ENCODE measurements around the gene HOXC9. TPM values are rescaled to one million over a fixed set of nuclear protein-coding genes. Genes with fewer than 3 reads are reported as not detected.

Gene HOXC9
- total and polyA plus RNA-seq, 7 donors: 6.4 to 31.1 (median 11.3) TPM

- H3K4me1 ChIP-seq: peaks cover 5% of the 10 kb centered on the region
- no peaks in the 10 kb centered on the region for H3K36me3 ChIP-seq (ENCODE audit: insufficient read depth in 1 of 2, low read depth in 1 of 2)
- DNase-seq (no peak), ATAC-seq (no peak)
- no peak overlapping the region for H3K27ac ChIP-seq
- TF ChIP-seq CTCF (IDR thresholded peaks at IDR 0.05): no peak
- H3K4me3 ChIP-seq: no peak overlapping the region
- 72 to 96% (median 74%) methylated on average over 2 of the region's 2 CpGs for WGBS, 3 donors
- intact Hi-C loops (cut with DNase I): no loop called here
- H3K9me3 ChIP-seq: no peaks in the 10 kb centered on the region
- peaks cover 0 to 85% (median 38%) of the 10 kb centered on the region in 3 donors for H3K27me3 ChIP-seq (ENCODE audit: insufficient read depth in 3 of 3, low read length in 2 of 3)
Measured at GRCh38 chr12:53971686-53972085, 28.3 kb upstream of the HOXC9 start.

DNA sequence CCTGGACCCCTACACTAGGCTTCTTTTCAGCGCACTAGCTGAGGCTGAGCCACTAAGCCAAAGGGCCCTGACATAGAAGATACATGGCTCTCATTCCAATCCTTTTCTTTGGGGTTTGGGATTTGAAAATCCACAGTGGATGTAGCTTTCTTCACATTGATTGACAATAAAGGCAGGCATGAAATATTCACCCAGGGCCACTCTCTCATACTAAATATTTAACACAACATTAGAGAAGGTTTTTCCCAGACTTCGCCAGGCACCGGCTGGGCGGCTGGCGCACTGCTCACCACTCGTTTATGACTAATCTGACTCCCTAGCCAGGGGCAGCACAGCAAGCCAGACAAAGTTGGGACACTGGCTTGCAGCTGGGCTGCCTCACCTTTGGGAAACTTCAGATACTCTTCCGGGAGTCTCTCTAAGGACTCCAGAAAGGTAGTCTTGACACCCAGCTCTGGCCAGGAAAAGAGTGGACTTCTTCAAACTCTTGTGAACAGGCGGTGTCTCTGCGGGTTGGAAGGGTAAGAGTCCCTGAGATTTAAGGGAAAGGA lies 27.7 kb upstream of the HOXC9 start:
- peaks cover 5% of the 10 kb centered on the region for H3K4me1 ChIP-seq
- no peak overlapping the region for H3K27ac ChIP-seq
- peak in 1 of 2 donors; percentile 44 for DNase-seq
- peak in 1 of 4 donors; percentile 23 for ATAC-seq
- TF ChIP-seq CTCF (IDR thresholded peaks at IDR 0.05): no peak
- peaks cover 0 to 85% (median 34%) of the 10 kb centered on the region in 3 donors for H3K27me3 ChIP-seq (ENCODE audit: insufficient read depth in 3 of 3, low read length in 2 of 3)
- no peaks in the 10 kb centered on the region for H3K36me3 ChIP-seq (ENCODE audit: insufficient read depth in 1 of 2, low read depth in 1 of 2)
- no peaks in the 10 kb centered on the region for H3K9me3 ChIP-seq
- intact Hi-C loops (cut with DNase I): no loop called here
- H3K4me3 ChIP-seq: no peak overlapping the region
- 65 to 69% (median 67%) methylated on average over 9 of the region's 9 CpGs for WGBS, 3 donors

- intact Hi-C loops (cut with DNase I): no loop called here
- Histone ChIP-seq H3K4me1 (peaks cover 5% of the 10 kb centered on the region), H3K4me3 (peak within 1 kb of the TSS; percentile 69), H3K27me3 (ENCODE audit: insufficient read depth in 3 of 3, low read length in 2 of 3) (peaks cover 0 to 82% (median 30%) of the 10 kb centered on the region in 3 donors), H3K36me3 (ENCODE audit: insufficient read depth in 1 of 2, low read depth in 1 of 2) (no peaks in the 10 kb centered on the region), H3K27ac (peak within 1 kb of the TSS; percentile 71), H3K9me3 (no peaks in the 10 kb centered on the region)
- no peak for ATAC-seq
- DNase-seq: no peak
- 17 to 31% (median 22%) methylated on average over 20 to 21 of the region's 21 CpGs for WGBS, 3 donors
- no peak for TF ChIP-seq CTCF (IDR thresholded peaks at IDR 0.05)
Measured at GRCh38 chr12:53972722-53973235, 27.2 kb upstream of the HOXC9 start, which contains the start of gene HOXC11. Gene HOXC11, plus strand, starts transcription at chr12:53973126. Its CDS starts 116 bp downstream, at chr12:53973242.

DNA sequence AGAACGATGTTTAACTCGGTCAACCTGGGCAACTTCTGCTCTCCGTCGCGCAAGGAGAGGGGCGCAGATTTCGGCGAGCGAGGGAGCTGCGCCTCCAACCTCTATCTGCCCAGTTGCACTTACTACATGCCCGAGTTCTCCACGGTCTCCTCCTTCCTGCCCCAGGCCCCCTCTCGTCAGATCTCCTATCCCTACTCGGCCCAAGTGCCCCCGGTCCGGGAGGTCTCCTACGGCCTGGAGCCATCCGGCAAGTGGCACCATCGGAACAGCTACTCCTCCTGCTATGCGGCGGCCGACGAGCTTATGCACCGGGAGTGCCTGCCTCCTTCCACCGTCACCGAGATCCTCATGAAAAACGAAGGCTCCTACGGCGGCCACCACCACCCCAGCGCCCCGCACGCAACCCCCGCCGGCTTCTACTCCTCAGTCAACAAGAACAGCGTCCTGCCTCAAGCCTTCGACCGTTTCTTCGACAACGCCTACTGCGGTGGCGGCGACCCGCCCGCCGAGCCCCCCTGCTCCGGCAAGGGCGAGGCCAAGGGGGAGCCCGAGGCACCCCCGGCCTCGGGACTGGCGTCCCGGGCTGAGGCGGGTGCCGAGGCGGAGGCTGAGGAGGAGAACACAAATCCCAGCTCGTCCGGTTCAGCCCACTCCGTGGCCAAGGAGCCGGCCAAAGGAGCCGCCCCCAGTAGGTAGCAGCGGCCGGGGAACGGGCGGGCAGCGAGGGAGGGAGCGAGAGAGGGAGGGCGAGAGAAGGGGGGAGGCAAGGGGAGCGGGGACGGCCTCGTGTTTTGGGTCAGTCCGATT lies 26.5 kb upstream of the HOXC9 start:
- no peaks in the 10 kb centered on the region for H3K36me3 ChIP-seq (ENCODE audit: insufficient read depth in 1 of 2, low read depth in 1 of 2)
- ATAC-seq: peak in 3 of 4 donors; percentile 53 to 65 (median 59)
- TF ChIP-seq CTCF (IDR thresholded peaks at IDR 0.05): no peak
- H3K27me3 ChIP-seq (ENCODE audit: insufficient read depth in 3 of 3, low read length in 2 of 3): peaks cover 0 to 75% (median 27%) of the 10 kb centered on the region in 3 donors
- peak in 1 of 2 donors; percentile 73 for DNase-seq
- 2 to 3% (median 3%) methylated on average over 67 to 71 of the region's 71 CpGs for WGBS, 3 donors
- intact Hi-C loops (cut with DNase I): no loop called here
- H3K4me3 ChIP-seq: peak overlapping the region; percentile 69
- no peaks in the 10 kb centered on the region for H3K9me3 ChIP-seq
- H3K4me1 ChIP-seq: peaks cover 5% of the 10 kb centered on the region
- peak overlapping the region; percentile 71 for H3K27ac ChIP-seq

Measured in psoas muscle (tissue), 8 donors.